GM18499 (cell line): ENCODE data around the gene SGTA.
"Not testable (repeated sequence)": the region's sequence is repeated elsewhere in the genome, so short reads cannot be mapped to it uniquely, and the experiment has no call there.

Source experiments
- ATAC-seq: cut with Tn5 transposase; IDR thresholded peaks from one replicate; pipeline ENCODE4 v1.9.1; 2021; ENCODE audit warnings: moderate number of reproducible peaks; ENCODE audit not compliant: insufficient read depth, unreplicated experiment

SGTA gene

DNA sequence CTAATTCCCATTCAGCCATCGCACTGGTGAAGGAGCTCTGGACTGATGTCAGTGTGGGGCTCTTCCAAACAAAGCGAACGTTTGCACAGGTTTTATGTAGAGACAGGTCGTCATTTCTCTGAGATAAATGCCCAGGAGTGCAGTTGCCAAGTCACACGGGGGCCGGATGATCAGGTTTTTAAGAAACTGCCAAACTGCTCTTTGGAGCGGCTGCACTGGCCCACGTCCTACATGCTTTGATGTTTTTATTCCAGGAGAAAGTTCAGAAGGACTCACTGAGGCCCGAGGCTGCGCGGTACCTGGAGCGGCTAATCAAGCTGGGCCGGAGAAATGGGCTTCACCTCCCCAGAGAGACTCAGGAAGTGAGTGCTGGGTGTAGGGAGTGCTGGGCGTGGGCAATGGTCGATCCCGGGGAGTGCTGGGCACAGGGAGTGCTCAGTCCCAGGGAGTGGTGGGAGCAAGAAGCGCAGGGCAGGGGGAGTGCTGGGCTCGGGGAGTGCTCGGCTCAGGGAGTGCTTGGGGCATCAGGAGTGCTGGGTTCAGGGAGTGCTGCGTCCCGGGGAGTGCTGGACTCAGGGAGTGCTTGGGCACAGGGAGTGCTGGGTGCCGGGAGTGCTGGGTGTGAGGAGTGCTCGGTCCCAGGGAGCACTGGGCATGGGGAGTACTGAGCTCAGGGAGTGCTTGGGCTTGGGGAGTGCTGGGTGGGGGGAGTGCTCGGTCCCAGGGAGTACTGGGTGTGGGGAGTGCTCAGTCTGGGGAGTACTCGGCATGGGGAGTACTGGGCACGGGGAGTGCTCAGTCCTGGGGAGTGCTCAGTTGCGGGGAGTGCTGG, 13.0 kb upstream of the SGTA start:
- no peak for ATAC-seq

DNA sequence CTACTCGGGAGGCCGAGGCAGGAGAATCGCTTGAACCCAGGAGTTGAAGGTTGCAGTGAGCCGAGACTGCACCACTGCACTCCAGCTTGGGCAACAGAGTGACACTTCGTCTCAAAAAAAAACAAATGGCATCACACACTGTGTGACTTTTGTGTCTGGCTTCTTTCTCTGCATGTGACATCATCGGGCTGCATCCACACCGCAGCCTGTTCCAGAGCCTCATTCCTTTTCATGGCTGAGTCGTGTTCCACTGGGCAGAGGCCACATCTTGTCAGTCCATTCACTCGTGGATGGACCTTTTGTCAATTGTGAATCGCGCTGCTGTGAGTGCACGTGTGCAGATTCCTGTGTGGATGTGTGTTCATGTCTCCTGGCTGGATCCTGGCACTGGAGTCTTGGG, 10.5 kb upstream of the SGTA start:
- no peak for ATAC-seq

- no peak for ATAC-seq
These were observed 10.1 kb upstream of the SGTA start for GRCh38 chr19:2793126-2793525.

DNA sequence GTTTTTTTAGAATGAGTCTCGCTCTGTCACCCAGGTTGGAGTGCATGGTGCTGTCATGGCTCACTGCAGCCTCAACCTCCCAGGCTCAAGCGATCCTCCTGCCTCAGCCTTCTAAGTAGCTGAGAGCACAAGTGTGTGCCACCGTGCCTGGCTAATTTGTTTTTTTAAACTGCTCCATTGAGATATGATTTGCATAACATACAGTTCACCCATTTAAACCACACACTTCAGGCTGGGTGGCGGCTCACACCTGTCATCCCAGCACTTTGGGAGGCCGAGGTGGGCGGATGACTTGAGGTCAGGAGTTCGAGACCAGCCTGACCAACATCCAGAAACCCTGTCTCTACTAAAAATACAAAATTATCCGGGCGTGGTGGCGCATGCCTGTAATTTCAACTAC, 9.6 kb upstream of the SGTA start:
- not testable (repeated sequence) for ATAC-seq

DNA sequence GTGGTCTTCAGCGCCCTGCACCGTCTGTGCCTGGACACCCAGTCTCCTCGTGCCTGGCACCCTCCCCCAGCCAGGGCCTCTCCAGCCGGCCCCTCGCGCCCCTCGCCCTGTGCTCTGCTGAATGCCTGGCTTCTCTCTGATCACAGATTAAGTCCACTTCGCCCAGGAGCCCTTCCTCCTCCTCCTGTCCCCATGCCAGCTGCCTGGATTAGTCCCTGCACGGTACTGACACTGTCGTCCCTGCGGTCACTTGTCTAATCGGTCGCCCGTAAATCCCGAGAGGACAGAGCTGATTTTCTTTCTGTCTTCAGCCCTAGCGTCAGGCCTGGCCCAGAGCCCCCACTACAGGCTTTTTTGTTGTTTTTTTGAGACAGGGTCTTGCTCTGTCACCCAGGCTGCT, 8.8 kb upstream of the SGTA start:
- no peak for ATAC-seq

DNA sequence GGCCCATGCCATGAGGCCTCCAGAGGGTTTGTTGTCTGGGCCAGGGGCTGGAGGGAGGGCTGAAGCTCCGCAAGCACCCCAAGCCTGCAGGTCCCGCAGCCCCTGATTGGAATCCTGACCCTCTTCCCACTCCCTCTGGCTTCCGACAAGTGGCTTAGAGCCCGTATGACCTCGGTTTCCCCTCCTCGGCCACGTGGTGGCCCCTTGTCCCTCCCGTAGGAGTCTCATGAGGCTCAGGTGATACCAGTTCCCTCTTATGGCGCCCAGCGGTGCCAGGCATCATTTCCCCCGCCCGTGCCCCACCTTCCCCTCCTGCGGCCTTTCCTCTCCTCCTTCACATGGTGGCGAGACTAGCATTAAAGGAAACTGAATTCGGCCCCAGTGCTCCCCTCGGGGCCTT, 8.4 kb upstream of the SGTA start:
- ATAC-seq, result no peak

DNA sequence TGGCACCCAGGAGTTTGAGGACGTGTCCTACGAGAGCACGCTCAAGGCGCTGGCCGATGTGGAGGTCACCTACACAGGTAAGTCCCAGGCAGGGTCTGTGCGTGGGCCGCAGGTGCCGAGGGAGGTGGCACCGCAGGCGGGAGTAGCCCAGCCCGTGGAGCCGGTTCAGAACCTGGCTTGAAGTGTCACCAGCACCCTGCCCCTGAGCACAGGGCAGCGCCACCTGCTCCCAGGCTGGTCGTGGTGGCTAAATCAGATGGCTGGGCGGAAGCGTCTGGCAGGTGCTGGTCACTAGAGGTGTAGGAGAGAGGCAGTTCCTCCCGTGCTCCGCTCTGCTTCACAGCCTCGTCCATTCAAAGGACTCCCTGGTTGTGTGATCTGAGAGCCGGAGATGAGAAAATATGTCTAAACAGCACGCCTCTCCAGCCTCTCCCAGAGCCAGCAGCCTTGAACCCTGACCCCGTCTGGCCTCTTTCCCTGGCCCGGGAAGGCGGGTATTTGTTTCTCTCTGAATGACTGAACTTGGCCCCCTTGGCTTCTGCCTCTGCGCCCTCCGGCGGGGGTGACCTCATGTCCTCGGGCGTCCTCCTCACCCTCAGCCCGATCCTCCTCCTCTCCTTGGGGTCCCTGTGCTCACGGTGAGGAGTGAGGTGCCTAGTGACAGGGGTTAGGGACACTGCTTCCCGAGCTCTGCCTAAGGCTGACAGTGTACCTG, 7.6 kb upstream of the SGTA start:
- ATAC-seq, result no peak

- ATAC-seq, result no peak
These were observed 7.1 kb upstream of the SGTA start for GRCh38 chr19:2790194-2790556.

DNA sequence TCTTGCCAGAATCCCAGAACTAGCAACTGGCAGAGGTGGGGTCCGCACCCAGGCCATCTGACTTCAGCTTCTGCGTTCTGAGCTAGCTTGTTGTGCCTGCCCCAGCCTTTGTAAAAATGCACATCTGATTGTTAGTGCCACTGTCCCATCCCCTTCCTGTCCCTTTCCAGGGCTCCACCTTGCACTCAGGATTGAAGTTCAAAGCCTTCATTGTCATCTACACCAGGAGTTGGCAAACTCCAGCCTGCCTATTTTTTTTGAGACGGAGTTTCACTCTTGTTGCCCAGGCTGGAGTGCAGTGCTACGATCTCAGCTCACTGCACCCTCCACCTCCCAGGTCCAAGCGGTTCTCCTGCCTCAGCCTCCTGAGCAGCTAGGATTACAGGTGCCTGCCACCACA, 5.2 kb upstream of the SGTA start:
- no peak for ATAC-seq

DNA sequence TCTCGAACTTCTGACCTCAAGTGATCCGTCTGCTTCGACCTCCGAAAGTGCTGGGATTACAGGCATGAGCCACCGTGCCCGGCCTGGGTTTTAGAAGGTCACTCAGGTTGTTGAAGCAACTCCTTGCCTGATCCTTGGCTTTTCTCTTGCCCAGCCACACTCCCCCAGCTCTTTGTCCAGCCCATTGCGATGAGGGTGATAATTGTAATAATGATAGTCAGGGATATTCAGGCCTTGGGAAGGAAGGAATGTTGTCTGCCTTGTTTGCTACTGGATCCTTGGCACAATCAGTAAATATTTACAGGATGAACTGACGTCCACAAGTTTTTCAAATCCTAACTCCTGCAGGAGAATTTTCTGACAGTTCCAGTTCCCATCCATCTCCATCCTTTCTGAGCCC, 4.0 kb upstream of the SGTA start:
- no peak for ATAC-seq

DNA sequence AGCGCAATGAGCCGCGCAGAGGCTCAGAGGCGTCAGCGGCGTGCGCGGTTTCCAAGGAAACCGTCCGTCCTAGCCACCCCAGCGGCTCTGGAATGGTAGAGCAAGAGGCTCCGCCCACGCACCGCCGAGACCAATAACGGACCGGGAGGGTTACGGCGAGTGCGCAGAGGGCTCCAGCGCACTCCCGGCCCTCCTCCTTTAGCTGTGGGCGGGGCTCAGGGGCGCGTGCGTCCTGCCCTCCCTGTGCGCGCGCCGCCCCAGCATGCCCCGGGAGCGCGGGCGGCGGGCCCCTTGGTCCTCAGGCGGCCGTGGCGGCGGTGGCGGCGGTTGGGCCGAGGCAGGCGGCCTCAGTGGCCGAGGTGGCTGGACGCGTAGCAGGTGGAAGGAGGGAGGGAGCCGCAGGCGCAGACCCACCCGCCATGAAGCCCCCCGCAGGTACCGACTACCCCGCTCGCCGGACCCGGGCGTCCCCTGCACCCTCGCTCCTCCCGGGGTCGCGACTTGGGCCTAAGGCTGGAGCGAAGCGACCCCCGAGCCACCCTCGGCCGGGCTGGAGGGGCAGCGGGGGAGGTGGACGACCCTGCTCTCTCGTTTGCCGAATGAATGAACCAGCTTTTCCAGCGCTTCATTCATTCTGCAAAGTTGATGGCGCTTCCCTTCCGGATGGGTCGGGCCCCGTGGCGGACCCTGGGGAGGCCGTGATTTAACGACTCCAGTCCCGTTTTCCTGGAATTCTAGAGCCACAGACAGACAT, 2.3 kb upstream of the SGTA start, which contains the start of gene THOP1:
THOP1 (plus strand) TSS at position 260 of the 754 bp plus-strand sequence; CDS start at position 420, 160 bp downstream.
- peak; percentile 37 for ATAC-seq

DNA sequence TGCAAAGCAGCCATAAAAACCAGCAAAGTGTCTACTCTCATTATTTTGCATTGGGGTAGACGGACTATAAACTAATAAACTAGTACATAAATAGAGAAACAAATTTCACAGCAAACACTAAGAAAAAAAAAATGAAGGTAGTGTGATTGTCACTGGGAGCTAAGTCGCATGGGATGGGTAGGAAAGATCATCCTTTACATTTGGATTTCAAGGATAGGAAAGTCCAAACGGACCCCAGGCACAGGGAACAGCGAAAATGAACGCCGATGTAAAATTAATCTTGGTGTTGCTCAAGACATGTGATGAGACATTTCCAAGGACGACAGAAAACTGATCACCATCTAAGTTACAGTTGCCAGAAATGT, 690 bp upstream of the SGTA start:
- ATAC-seq, result no peak

GRCh38 chr19:2782329-2782935, 641 bp downstream of the SGTA start:
- no peak for ATAC-seq

- no peak for ATAC-seq
These were observed 2.8 kb downstream of the SGTA start for GRCh38 chr19:2780284-2780683.

GRCh38 chr19:2779121-2779740, 3.8 kb downstream of the SGTA start:
- ATAC-seq, result no peak

DNA sequence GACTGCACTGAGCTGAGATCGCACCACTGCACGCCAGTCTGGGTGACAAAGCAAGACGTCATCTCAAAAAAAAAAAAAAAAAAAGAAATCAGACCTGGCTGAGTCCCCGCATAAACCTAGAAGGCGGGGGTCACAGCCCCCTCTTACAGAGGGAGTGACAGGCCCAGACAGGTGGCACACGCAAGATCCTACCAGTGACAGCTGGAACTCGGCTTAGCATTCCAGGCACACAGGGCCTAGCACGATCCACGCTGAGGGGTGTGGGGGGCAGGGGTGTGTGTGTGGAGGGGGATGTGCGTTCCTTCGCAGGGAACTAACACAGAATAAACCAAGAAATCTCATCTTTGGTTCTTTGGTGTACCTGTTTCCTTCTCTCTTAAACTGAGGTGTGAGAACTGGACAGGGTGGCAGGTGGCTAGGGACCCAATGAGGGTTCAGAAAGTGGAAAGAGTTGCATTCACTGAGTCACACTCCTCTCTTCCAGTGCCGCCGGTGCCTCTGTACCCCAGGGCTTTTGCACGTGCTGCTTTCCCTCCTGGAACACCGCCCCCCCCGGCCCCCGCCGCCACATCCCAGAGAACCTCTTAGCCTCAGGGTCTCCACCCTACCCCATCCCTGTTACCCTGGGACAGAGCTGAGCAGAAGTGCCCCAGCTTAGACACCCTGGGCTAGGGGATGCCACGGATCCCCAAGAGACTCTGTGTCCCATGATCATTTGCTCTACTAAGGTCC, 5.0 kb downstream of the SGTA start:
- ATAC-seq, result no peak

DNA sequence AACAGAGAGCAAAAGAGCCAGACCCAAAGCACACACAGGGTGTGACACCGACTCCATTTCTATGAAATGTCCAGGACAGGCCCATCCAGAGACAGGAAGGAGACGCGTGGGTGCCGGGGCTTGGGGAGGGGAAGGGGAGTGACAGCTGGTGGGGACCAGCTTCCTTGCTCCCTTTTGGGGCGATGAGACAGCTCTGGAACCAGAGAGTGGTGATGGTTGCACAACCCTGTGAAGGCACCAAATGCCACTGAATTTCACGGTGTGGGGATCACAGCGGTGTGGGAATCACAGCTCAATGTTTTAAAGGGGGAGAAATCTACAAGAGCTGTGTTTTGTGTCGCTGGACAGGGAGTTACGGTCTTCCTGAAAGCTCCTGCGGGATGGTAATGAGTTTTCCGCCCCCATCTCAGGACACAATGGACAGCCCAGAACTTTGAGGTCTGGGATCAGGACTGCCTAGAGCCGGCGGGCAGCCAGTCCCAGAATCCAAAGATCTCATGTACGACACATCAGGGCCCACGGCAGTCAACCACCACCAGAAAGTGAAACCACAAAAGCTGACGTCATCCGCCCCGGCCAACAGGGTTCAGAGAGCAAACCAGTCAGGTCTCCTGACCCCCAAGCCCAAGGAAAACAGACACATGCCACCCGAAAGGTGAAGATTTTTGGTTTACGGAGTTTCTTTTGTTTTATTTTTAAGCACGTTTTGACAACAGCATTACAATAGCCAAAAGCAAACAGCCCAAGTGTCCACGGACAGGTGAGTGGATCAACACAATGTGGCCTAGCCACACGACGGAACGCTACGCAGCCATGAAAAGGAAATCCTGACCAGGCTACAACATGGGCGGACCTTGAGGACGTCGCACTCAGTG, 7.3 kb downstream of the SGTA start:
- no peak for ATAC-seq

GRCh38 chr19:2774953-2775555, 8.0 kb downstream of the SGTA start:
- ATAC-seq, result no peak
